HEK293 (cell line): ENCODE results near the gene MFSD2A.

Experiments
- CTCF ChIA-PET: fragments of 350-600 bp; formaldehyde crosslinking; extraction: SDS; loops from one replicate; lab custom pipeline; 2021; ENCODE audit warnings: antibody characterized with exemption; lab: Yijun Ruan, JAX
- POLR2A ChIA-PET: fragments of 300-600 bp; formaldehyde crosslinking; extraction: SDS; loops from one replicate; lab custom pipeline; 2020; ENCODE audit warnings: antibody characterized with exemption, inconsistent platforms; lab: Yijun Ruan, JAX
- H3K27ac ChIP-seq: fragments of 200-500 bp; sonication (Bioruptor generic); 2 replicates; pipeline ENCODE4 v1.5.1; 2014; ENCODE audit warnings: low read depth, low read length, control low read depth, inconsistent platforms; ENCODE audit errors: extremely low read depth
- H3K36me3 ChIP-seq, 2 experiments: fragments of 200-500 bp in 1 of 2; sonication (Bioruptor generic) in 1 of 2; 1 replicate in 1 of 2; 2 replicates in 1 of 2; pipeline ENCODE4 v1.5.1; 2014 to 2017; ENCODE audit warnings: inconsistent platforms in 2 of 2, low read length in 2 of 2; ENCODE audit not compliant: control insufficient read depth in 2 of 2, insufficient read depth in 1 of 2
- H3K4me1 ChIP-seq: fragments of 200-500 bp; sonication (Bioruptor generic); 2 replicates; pipeline ENCODE4 v1.5.1; 2014; ENCODE audit warnings: mild to moderate bottlenecking, low read length, inconsistent platforms; ENCODE audit not compliant: control insufficient read depth, insufficient read depth
- H3K4me3 ChIP-seq: 2 replicates; pipeline ENCODE4 v1.5.1; 2011; ENCODE audit warnings: low read depth, mild to moderate bottlenecking, control low read depth, low read length, moderate library complexity
- H3K9me3 ChIP-seq: fragments of 200-500 bp; sonication (Bioruptor generic); 2 replicates; pipeline ENCODE4 v1.5.1; 2014; ENCODE audit warnings: low read depth, low read length, inconsistent platforms; ENCODE audit not compliant: control insufficient read depth, insufficient read depth
- GFI1B ChIP-seq: fragments of 450-650 bp; formaldehyde crosslinking; IDR thresholded peaks from 2 replicates; pipeline ENCODE4 v1.5.1; 2016; ENCODE audit warnings: missing biosample characterization, missing genetic modification characterization
- PRDM1 ChIP-seq: fragments of 450-650 bp; formaldehyde crosslinking; IDR thresholded peaks from 2 replicates; pipeline ENCODE4; 2016; ENCODE audit warnings: missing biosample characterization, missing genetic modification characterization
- TCF7L2 ChIP-seq: IDR thresholded peaks from 2 replicates; pipeline ENCODE4 v1.6.1; 2011; ENCODE audit warnings: low read depth, mild to moderate bottlenecking, inconsistent platforms, low read length, moderate library complexity, borderline replicate concordance
- ZNF169 ChIP-seq: fragments of 450-650 bp; formaldehyde crosslinking; IDR thresholded peaks from 2 replicates; pipeline ENCODE4 v1.5.1; 2016; ENCODE audit warnings: missing biosample characterization, missing genetic modification characterization
- ZNF184 ChIP-seq: fragments of 450-650 bp; IDR thresholded peaks from 2 replicates; pipeline ENCODE4 v1.5.1; 2018; ENCODE audit warnings: missing biosample characterization, mild to moderate bottlenecking, missing genetic modification characterization
- ZNF341 ChIP-seq: fragments of 450-650 bp; formaldehyde crosslinking; IDR thresholded peaks from 2 replicates; pipeline ENCODE4; 2016; ENCODE audit warnings: low read depth, missing biosample characterization, missing genetic modification characterization
- ZNF366 ChIP-seq: fragments of 450-650 bp; formaldehyde crosslinking; conservative IDR thresholded peaks from 2 replicates; pipeline ENCODE4 v1.5.1; 2016; ENCODE audit warnings: missing biosample characterization, missing genetic modification characterization
- ZNF48 ChIP-seq: fragments of 450-650 bp; formaldehyde crosslinking; IDR thresholded peaks from 2 replicates; pipeline ENCODE4 v1.5.1; 2016; ENCODE audit warnings: missing biosample characterization, missing genetic modification characterization
- TF ChIP-seq, protein P1 (sequence below): fragments of 450-650 bp; formaldehyde crosslinking; IDR thresholded peaks from 2 replicates; pipeline ENCODE4 v1.5.1; 2017; ENCODE audit warnings: missing biosample characterization, missing genetic modification characterization
- TF ChIP-seq, protein P2 (sequence below): fragments of 450-650 bp; formaldehyde crosslinking; IDR thresholded peaks from 2 replicates; pipeline ENCODE4 v1.5.1; 2016; ENCODE audit warnings: missing biosample characterization, missing genetic modification characterization
- TF ChIP-seq, protein P3 (sequence below): fragments of 450-650 bp; formaldehyde crosslinking; IDR thresholded peaks from 2 replicates; pipeline ENCODE4 v1.5.0; 2017; ENCODE audit warnings: missing biosample characterization, missing genetic modification characterization, borderline replicate concordance
- TF ChIP-seq, protein P4 (sequence below): fragments of 450-650 bp; formaldehyde crosslinking; IDR thresholded peaks from 2 replicates; pipeline ENCODE4 v1.5.1; 2016; ENCODE audit warnings: missing biosample characterization, missing genetic modification characterization, low read depth
- TF ChIP-seq, protein P5 (sequence below): fragments of 450-650 bp; formaldehyde crosslinking; IDR thresholded peaks from 2 replicates; pipeline ENCODE4 v1.5.1; 2017; ENCODE audit warnings: missing biosample characterization, missing genetic modification characterization

MFSD2A gene

DNA sequence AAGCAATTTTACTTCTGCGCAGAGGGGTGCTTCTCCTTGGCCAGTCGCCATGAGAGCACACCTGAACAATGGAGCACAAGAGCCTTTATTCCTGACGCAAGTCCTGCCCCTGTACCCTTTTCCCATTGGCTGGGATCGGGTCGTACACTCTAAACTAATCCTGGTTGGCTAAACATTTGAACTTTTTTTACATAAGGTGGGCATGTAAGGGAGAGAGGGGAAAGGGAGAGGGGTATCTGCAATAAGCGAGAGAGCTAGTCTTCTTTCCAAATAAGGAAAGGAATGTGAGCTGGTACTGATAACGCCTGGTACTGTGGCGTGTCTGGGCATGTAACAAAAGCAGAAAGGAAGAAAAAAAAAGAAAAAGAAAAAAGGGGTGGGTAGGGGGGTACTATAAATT lies 21.8 kb downstream of the MFSD2A start:
- Histone ChIP-seq H3K4me1 (no peaks in the 10 kb centered on the region), H3K36me3 (no peaks in the 10 kb centered on the region), H3K27ac (no peak overlapping the region), H3K4me3 (no peak overlapping the region)
- CTCF ChIA-PET = interaction anchor here (0.6 to 2.8 kb wide), 4 partner anchors 18 to 74 kb away, joined by 3 to 17 read pairs (median 4); no protein-coding TSS in a partner anchor
- TF ChIP-seq PRDM1 (tag by site-specific recombination) = 0 out of 2 replicates have a peak, but pooled peaks have one; percentile 24
- TF ChIP-seq, protein P1, sequence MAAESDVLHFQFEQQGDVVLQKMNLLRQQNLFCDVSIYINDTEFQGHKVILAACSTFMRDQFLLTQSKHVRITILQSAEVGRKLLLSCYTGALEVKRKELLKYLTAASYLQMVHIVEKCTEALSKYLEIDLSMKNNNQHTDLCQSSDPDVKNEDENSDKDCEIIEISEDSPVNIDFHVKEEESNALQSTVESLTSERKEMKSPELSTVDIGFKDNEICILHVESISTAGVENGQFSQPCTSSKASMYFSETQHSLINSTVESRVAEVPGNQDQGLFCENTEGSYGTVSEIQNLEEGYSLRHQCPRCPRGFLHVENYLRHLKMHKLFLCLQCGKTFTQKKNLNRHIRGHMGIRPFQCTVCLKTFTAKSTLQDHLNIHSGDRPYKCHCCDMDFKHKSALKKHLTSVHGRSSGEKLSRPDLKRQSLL = no peak
- TF ChIP-seq, protein P2, sequence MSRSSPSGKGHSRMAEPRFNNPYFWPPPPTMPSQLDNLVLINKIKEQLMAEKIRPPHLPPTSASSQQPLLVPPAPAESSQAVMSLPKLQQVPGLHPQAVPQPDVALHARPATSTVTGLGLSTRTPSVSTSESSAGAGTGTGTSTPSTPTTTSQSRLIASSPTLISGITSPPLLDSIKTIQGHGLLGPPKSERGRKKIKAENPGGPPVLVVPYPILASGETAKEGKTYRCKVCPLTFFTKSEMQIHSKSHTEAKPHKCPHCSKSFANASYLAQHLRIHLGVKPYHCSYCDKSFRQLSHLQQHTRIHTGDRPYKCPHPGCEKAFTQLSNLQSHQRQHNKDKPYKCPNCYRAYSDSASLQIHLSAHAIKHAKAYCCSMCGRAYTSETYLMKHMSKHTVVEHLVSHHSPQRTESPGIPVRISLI = peak; percentile 28; the same call in 1 of the 2 replicates
- no peak for TF ChIP-seq ZNF169 (tag by site-specific recombination)
- TF ChIP-seq, protein P3, sequence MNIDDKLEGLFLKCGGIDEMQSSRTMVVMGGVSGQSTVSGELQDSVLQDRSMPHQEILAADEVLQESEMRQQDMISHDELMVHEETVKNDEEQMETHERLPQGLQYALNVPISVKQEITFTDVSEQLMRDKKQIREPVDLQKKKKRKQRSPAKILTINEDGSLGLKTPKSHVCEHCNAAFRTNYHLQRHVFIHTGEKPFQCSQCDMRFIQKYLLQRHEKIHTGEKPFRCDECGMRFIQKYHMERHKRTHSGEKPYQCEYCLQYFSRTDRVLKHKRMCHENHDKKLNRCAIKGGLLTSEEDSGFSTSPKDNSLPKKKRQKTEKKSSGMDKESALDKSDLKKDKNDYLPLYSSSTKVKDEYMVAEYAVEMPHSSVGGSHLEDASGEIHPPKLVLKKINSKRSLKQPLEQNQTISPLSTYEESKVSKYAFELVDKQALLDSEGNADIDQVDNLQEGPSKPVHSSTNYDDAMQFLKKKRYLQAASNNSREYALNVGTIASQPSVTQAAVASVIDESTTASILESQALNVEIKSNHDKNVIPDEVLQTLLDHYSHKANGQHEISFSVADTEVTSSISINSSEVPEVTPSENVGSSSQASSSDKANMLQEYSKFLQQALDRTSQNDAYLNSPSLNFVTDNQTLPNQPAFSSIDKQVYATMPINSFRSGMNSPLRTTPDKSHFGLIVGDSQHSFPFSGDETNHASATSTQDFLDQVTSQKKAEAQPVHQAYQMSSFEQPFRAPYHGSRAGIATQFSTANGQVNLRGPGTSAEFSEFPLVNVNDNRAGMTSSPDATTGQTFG (tag by site-specific recombination) = no peak
- TF ChIP-seq GFI1B (tag by site-specific recombination) = no peak
- TF ChIP-seq ZNF366 (tag by site-specific recombination) = 0 out of 2 replicates have a peak, but pooled peaks have one; percentile 34
- TF ChIP-seq, all 188 proteins: peak for 3
- no peaks in the 10 kb centered on the region for H3K9me3 ChIP-seq
- POLR2A ChIA-PET = no interaction called here

DNA sequence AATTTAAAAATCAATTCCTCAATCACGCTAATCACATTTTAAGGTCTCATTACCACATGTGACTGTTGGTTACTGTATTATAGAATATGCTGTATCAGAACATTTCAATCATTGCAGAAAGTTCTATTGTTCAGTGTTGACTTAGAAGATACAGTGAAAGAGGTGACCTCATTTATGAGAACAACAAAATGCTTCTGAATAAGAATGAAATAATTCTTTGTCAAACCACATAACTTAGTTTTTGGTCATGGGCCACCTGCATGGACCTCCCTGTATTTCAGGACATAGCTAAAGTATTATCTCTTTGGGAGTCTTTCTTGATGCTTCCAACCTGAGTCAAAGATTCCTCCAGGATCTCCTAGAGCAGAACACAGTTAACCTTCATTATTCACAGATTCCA lies 22.3 kb downstream of the MFSD2A start:
- TF ChIP-seq ZNF184 (tag by site-specific recombination) (no peak), ZNF341 (tag by site-specific recombination) (no peak), TCF7L2 (no peak), ZNF48 (tag by site-specific recombination) (no peak)
- TF ChIP-seq, protein P4, sequence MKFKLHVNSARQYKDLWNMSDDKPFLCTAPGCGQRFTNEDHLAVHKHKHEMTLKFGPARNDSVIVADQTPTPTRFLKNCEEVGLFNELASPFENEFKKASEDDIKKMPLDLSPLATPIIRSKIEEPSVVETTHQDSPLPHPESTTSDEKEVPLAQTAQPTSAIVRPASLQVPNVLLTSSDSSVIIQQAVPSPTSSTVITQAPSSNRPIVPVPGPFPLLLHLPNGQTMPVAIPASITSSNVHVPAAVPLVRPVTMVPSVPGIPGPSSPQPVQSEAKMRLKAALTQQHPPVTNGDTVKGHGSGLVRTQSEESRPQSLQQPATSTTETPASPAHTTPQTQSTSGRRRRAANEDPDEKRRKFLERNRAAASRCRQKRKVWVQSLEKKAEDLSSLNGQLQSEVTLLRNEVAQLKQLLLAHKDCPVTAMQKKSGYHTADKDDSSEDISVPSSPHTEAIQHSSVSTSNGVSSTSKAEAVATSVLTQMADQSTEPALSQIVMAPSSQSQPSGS (tag by site-specific recombination) = peak; percentile 68
- TF ChIP-seq, protein P2 = 0 out of 2 replicates have a peak, but pooled peaks have one; percentile 2
- TF ChIP-seq, protein P5, sequence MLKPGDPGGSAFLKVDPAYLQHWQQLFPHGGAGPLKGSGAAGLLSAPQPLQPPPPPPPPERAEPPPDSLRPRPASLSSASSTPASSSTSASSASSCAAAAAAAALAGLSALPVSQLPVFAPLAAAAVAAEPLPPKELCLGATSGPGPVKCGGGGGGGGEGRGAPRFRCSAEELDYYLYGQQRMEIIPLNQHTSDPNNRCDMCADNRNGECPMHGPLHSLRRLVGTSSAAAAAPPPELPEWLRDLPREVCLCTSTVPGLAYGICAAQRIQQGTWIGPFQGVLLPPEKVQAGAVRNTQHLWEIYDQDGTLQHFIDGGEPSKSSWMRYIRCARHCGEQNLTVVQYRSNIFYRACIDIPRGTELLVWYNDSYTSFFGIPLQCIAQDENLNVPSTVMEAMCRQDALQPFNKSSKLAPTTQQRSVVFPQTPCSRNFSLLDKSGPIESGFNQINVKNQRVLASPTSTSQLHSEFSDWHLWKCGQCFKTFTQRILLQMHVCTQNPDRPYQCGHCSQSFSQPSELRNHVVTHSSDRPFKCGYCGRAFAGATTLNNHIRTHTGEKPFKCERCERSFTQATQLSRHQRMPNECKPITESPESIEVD (tag by site-specific recombination) = no peak
- Histone ChIP-seq H3K36me3 (no peaks in the 10 kb centered on the region), H3K4me1 (no peaks in the 10 kb centered on the region), H3K4me3 (no peak overlapping the region), H3K9me3 (no peaks in the 10 kb centered on the region), H3K27ac (no peak overlapping the region)
- POLR2A ChIA-PET = no interaction called here
- CTCF ChIA-PET = interaction anchor here (0.6 to 2.8 kb wide), 3 partner anchors 19 to 58 kb away, joined by 3 to 17 read pairs (median 4); no protein-coding TSS in a partner anchor
